HG03442 (cell line): ENCODE measurements around the gene SLBP.
"Not testable (repeated sequence)": the region's sequence is repeated elsewhere in the genome, so short reads cannot be mapped to it uniquely, and the experiment has no call there.

ENCODE experiments used
- ATAC-seq: cut with Tn5 transposase; IDR thresholded peaks from one replicate; pipeline ENCODE4 v1.9.1; 2021; ENCODE audit warnings: mild to moderate bottlenecking, moderate library complexity; ENCODE audit not compliant: unreplicated experiment

SLBP gene

GRCh38 chr4:1678244-1678643 is 33.9 kb downstream of the SLBP start:
- ATAC-seq = no peak

GRCh38 chr4:1676605-1677525 is 35.3 kb downstream of the SLBP start:
- ATAC-seq = no peak

GRCh38 chr4:1675802-1676137 is 36.3 kb downstream of the SLBP start:
- ATAC-seq = no peak

GRCh38 chr4:1675136-1675801 is 36.9 kb downstream of the SLBP start:
- no peak for ATAC-seq

- ATAC-seq = no peak
Measured at GRCh38 chr4:1674682-1675081, 37.4 kb downstream of the SLBP start.

GRCh38 chr4:1673671-1674070 is 38.4 kb downstream of the SLBP start:
- no peak for ATAC-seq

GRCh38 chr4:1671011-1671410 is 41.1 kb downstream of the SLBP start:
- ATAC-seq = not testable (repeated sequence)

GRCh38 chr4:1670279-1670678 is 41.8 kb downstream of the SLBP start:
- no peak for ATAC-seq

- no peak for ATAC-seq
Measured at GRCh38 chr4:1669850-1670249, 42.3 kb downstream of the SLBP start.

GRCh38 chr4:1669270-1669669 is 42.8 kb downstream of the SLBP start:
- ATAC-seq = no peak

GRCh38 chr4:1668488-1668840 is 43.7 kb downstream of the SLBP start:
- ATAC-seq = no peak

- no peak for ATAC-seq
Measured at GRCh38 chr4:1667273-1667672, 44.8 kb downstream of the SLBP start.

- ATAC-seq = no peak
Measured at GRCh38 chr4:1666391-1666790, 45.7 kb downstream of the SLBP start.

- ATAC-seq = no peak
Measured at GRCh38 chr4:1664141-1664540, 48.0 kb downstream of the SLBP start.

GRCh38 chr4:1663549-1663948 is 48.6 kb downstream of the SLBP start:
- ATAC-seq = no peak

GRCh38 chr4:1661695-1662094 is 50.4 kb downstream of the SLBP start:
- no peak for ATAC-seq

GRCh38 chr4:1660948-1661677 is 51.0 kb downstream of the SLBP start:
- ATAC-seq = no peak

- no peak for ATAC-seq
Measured at GRCh38 chr4:1659104-1660043, 52.7 kb downstream of the SLBP start.

GRCh38 chr4:1658581-1658980 is 53.5 kb downstream of the SLBP start:
- ATAC-seq = no peak

- no peak for ATAC-seq
Measured at GRCh38 chr4:1658146-1658545, 54.0 kb downstream of the SLBP start.

GRCh38 chr4:1656986-1657385 is 55.1 kb downstream of the SLBP start:
- ATAC-seq = no peak
